ENCODE results near the gene MACROD2. TPM values are rescaled to one million over a fixed set of nuclear protein-coding genes. Genes with fewer than 3 reads are reported as not detected.

Gene MACROD2
- total RNA-seq, 4 donors from 2014 or later = 2.1 to 28.1 (median 12.6) TPM

DNA sequence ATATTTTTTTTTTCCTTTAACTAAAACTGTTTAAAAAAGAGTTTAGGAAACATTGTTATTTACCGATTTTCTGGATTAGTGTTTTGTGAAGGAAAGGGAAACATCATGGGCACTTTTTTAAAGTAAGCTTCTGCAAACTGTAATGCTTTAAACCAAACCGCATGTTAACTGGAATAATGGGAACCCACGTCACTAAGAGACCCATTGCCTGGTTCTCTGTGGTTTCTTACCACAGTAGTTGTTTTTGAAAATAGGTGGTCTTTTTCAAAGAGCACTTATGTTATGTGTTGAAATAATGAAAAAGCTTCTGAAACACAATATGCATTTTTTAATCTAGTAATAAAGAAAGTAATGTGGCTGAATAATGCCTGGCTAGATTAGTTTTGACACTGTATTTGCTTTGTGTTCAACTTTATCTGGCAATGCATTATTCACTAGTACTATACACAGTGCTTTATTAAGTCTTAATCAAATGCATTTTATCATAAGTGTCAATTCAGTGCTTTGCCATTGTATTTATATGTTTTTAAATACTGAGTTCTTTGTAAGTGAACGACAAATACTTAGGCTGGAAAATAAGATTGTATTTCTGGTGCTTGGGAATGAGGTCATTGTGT, 1096.2 kb downstream of the MACROD2 start:
- intact Hi-C loops (cut with DNase I; ENCODE audit: low total_unique reads) = no loop called here
- Histone ChIP-seq H3K4me1 (no peaks in the 10 kb centered on the region), H3K4me3 (no peak overlapping the region), H3K9me3 (no peaks in the 10 kb centered on the region), H3K27ac (no peak overlapping the region), H3K36me3 (no peaks in the 10 kb centered on the region), H3K27me3 (no peaks in the 10 kb centered on the region)
- TF ChIP-seq CTCF (IDR thresholded peaks at IDR 0.05) = no peak
- TF ChIP-seq POLR2A (IDR thresholded peaks at IDR 0.05) = no peak
- DNase-seq = no peak

DNA sequence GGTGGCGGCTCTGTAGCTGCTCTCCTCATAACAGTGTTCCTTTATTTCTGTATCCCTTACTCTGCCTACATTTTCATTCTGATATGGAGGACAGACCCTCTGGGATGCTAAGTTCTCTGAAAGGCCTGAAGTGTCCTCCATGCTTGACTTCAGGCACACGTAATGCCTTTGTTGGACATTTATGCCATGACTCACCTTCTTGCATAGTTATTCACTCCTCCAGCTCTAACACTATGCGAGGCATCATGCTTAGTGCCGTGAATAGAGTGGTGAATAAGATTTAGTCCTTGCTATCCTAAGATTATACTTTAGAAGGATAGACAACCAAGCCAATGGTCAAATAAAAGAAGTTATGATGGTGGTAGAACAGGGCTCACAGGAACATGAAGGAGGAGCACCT, 1103.0 kb downstream of the MACROD2 start:
- DNase-seq = no peak
- intact Hi-C loops (cut with DNase I; ENCODE audit: low total_unique reads) = no loop called here
- Histone ChIP-seq H3K4me3 (no peak overlapping the region), H3K9me3 (no peaks in the 10 kb centered on the region), H3K27ac (no peak overlapping the region), H3K4me1 (no peaks in the 10 kb centered on the region), H3K27me3 (no peaks in the 10 kb centered on the region), H3K36me3 (no peaks in the 10 kb centered on the region)
- TF ChIP-seq CTCF (IDR thresholded peaks at IDR 0.05) (no peak), POLR2A (IDR thresholded peaks at IDR 0.05) (no peak)

- H3K36me3 ChIP-seq = no peaks in the 10 kb centered on the region
- TF ChIP-seq POLR2A (IDR thresholded peaks at IDR 0.05) (no peak), CTCF (IDR thresholded peaks at IDR 0.05) (no peak)
- H3K27me3 ChIP-seq = no peaks in the 10 kb centered on the region
- intact Hi-C loops (cut with DNase I; ENCODE audit: low total_unique reads) = no loop called here
- no peaks in the 10 kb centered on the region for H3K4me1 ChIP-seq
- H3K4me3 ChIP-seq = no peak overlapping the region
- H3K9me3 ChIP-seq = no peaks in the 10 kb centered on the region
- no peak for DNase-seq
- no peak overlapping the region for H3K27ac ChIP-seq
Observed at GRCh38 chr20:15099130-15099529, 1103.8 kb downstream of the MACROD2 start.

DNA sequence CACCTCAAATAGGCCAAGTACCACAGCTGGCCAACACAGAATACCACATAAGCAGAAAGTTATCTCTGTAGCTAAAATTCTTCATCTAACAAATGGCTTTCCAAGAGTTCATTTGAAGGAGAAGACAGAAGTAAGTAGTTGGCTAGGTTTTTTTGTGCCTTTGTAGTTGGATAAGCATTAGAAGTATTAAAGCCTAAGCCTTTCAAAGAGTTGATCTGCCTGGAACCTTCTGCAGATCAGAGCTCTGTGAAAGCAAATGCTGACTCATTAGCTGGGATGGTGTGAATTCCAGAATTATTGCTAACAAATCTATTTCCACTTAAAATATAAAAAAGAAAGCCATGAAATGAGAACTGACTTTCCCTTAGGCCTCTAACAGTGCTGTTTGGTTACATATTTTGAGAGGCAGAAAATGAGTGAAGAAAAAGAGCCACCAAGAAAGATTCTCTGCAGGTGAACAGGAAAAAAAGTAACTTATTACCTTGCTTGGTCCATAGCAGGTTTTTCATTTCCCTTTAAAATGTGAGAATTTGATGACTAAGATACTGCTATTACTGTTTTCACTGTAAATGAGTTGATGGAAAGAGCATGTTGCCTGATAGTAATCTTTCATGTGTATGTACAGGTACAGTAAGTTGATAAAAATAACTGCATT, 1105.3 kb downstream of the MACROD2 start:
- Histone ChIP-seq H3K36me3 (no peaks in the 10 kb centered on the region), H3K4me1 (no peaks in the 10 kb centered on the region), H3K9me3 (no peaks in the 10 kb centered on the region), H3K4me3 (no peak overlapping the region), H3K27me3 (no peaks in the 10 kb centered on the region), H3K27ac (no peak overlapping the region)
- TF ChIP-seq POLR2A (IDR thresholded peaks at IDR 0.05) (no peak), CTCF (IDR thresholded peaks at IDR 0.05) (no peak)
- DNase-seq = no peak
- intact Hi-C loops (cut with DNase I; ENCODE audit: low total_unique reads) = no loop called here

- Histone ChIP-seq H3K9me3 (no peaks in the 10 kb centered on the region), H3K4me3 (no peak overlapping the region), H3K27me3 (no peaks in the 10 kb centered on the region), H3K27ac (no peak overlapping the region), H3K36me3 (no peaks in the 10 kb centered on the region), H3K4me1 (no peaks in the 10 kb centered on the region)
- DNase-seq = no peak
- TF ChIP-seq CTCF (IDR thresholded peaks at IDR 0.05) (no peak), POLR2A (IDR thresholded peaks at IDR 0.05) (no peak)
- intact Hi-C loops (cut with DNase I; ENCODE audit: low total_unique reads) = no loop called here
Observed at GRCh38 chr20:15107931-15108330, 1112.6 kb downstream of the MACROD2 start.

All from uterus (tissue), 4 donors.